GM18499 (cell line): ENCODE data around the gene KCNK13.
"Not testable (repeated sequence)": the region's sequence is repeated elsewhere in the genome, so short reads cannot be mapped to it uniquely, and the experiment has no call there.

Experiments
- ATAC-seq: cut with Tn5 transposase; IDR thresholded peaks from one replicate; pipeline ENCODE4 v1.9.1; 2021; ENCODE audit warnings: moderate number of reproducible peaks; ENCODE audit not compliant: insufficient read depth, unreplicated experiment

The KCNK13 gene

GRCh38 chr14:90184571-90185266, 122.9 kb downstream of the KCNK13 start:
- no peak for ATAC-seq

- ATAC-seq = no peak
These were observed 126.8 kb downstream of the KCNK13 start for GRCh38 chr14:90188588-90188987.

GRCh38 chr14:90191154-90191553, 129.4 kb downstream of the KCNK13 start:
- ATAC-seq = no peak

- no peak for ATAC-seq
These were observed 129.8 kb downstream of the KCNK13 start for GRCh38 chr14:90191585-90191984.

- no peak for ATAC-seq
These were observed 132.1 kb downstream of the KCNK13 start for GRCh38 chr14:90193925-90194324.

GRCh38 chr14:90194706-90195105, 132.9 kb downstream of the KCNK13 start:
- no peak for ATAC-seq

- ATAC-seq = no peak
These were observed 136.8 kb downstream of the KCNK13 start for GRCh38 chr14:90198541-90199060.

GRCh38 chr14:90200546-90200945, 138.8 kb downstream of the KCNK13 start:
- not testable (repeated sequence) for ATAC-seq

- no peak for ATAC-seq
These were observed 139.6 kb downstream of the KCNK13 start for GRCh38 chr14:90201344-90201743.

- ATAC-seq = no peak
These were observed 142.7 kb downstream of the KCNK13 start for GRCh38 chr14:90204516-90204915.

GRCh38 chr14:90213099-90213748, 151.4 kb downstream of the KCNK13 start:
- ATAC-seq = no peak

- ATAC-seq = no peak
These were observed 166.7 kb downstream of the KCNK13 start for GRCh38 chr14:90228478-90228877.

GRCh38 chr14:90229942-90230341, 168.1 kb downstream of the KCNK13 start:
- not testable (repeated sequence) for ATAC-seq
